ENCODE data around the gene IST1.
"Not testable (repeated sequence)": the region's sequence is repeated elsewhere in the genome, so short reads cannot be mapped to it uniquely, and the experiment has no call there.

The IST1 gene

DNA sequence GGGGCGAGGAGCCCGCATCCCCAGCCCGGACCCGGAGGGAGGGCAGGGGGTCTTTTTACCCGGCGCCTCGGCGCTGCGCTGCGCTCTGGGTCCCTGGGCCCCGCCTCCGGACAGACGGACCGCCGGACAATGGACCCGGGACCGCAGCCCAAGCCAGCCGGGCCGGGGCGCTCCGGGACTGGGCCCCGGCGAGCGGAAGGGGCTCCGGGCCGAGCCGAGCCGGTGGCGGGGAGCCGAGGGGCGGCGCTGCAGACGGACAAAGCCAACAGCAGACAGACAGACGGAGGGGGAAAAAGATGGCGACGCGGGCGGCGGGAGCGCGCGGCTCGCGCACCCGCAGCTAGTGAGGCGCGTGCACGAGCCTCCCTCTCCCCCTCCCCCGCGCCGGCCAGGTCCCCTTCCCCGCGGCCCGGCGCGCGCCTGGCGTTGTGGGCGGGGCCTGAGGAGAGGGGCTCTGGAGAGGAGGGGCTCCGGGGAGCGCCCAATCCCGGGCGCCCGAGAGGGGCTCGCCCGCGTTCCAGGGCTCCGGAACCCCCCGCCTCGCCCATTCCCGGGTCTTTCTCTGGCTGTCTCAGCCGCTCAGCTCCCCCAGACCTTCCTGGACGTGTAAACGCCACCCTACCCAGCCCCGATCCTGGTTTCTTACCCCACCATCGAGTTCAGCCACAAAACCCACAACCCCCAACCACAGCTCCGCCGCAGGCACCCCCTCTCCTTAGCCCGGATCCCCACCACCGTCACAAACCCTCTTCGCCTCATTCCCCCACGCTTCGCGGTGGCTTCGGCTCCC is 11.3 kb upstream of the IST1 start, which contains the start of gene ZNF821:
Gene ZNF821, minus strand, starts transcription at position 334 of the 790 bp plus-strand sequence. CDS start 4,236 bp downstream, outside the sequence.
- ATAC-seq (replicated peaks; ENCODE audit: extremely low read depth, poor library complexity, severe bottlenecking), result peak; percentile 55
- no peaks in the 10 kb centered on the region for H3K9me3 Mint-ChIP-seq
- peaks cover 54% of the 10 kb centered on the region for H3K4me1 Mint-ChIP-seq
- peak; percentile 70 to 74 for DNase-seq (ENCODE audit: low spot score in 2 of 2)
- H3K27me3 Mint-ChIP-seq, result no peaks in the 10 kb centered on the region
- peaks cover 20% of the 10 kb centered on the region for H3K36me3 Mint-ChIP-seq (ENCODE audit: insufficient read depth)
- H3K27ac Mint-ChIP-seq (ENCODE audit: low read depth), result peak within 1 kb of the TSS; percentile 95
- H3K4me3 Mint-ChIP-seq, result peak within 1 kb of the TSS; percentile 96

DNA sequence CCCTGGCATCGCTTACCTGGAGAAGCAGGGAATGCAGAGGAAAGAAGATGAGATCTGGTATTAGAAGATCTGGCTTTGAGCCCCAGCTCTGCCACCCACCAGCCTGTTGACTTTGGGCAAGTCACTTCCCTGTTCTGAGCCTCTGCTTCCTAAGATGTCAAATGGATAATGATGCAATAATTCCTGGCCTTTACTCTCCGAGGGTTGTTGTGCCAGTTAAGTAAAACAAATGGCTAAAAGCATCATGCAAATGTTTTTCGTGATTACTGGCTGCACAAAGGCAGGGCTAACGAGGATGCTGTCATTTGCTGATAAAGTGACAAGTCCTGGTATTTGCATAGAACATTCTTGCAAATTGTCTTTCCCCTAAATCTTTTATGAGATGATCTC is 10.1 kb upstream of the IST1 start:
- DNase-seq (ENCODE audit: low spot score in 2 of 2) (no peak), ATAC-seq (replicated peaks; ENCODE audit: extremely low read depth, poor library complexity, severe bottlenecking) (no peak)
- peak overlapping the region; percentile 96 for H3K4me3 Mint-ChIP-seq
- no peaks in the 10 kb centered on the region for H3K9me3 Mint-ChIP-seq
- no peak overlapping the region for H3K27ac Mint-ChIP-seq (ENCODE audit: low read depth)
- H3K4me1 Mint-ChIP-seq, result peaks cover 42% of the 10 kb centered on the region
- H3K36me3 Mint-ChIP-seq (ENCODE audit: insufficient read depth), result peaks cover 14% of the 10 kb centered on the region
- H3K27me3 Mint-ChIP-seq, result no peaks in the 10 kb centered on the region

DNA sequence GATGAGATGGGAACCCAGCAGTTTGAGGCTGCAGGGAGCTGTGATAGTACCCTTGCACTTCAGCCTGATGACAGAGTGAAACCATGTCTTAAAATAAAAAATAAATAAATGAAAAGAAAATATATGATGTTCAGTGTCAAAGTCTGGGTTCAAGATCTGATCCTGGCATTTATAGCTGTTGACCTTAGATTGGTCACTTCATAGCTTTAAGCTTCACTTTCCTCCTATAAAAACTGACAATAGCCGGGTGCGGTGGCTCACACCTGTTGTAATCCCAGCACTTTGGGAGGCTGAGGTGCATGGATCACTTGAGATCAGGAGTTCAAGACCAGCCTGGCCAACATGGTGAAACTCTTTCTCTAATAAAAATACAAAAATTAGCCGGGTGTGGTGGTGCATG is 6.2 kb upstream of the IST1 start:
- H3K4me1 Mint-ChIP-seq, result peaks cover 18% of the 10 kb centered on the region
- H3K27me3 Mint-ChIP-seq, result no peaks in the 10 kb centered on the region
- H3K27ac Mint-ChIP-seq (ENCODE audit: low read depth), result no peak overlapping the region

DNA sequence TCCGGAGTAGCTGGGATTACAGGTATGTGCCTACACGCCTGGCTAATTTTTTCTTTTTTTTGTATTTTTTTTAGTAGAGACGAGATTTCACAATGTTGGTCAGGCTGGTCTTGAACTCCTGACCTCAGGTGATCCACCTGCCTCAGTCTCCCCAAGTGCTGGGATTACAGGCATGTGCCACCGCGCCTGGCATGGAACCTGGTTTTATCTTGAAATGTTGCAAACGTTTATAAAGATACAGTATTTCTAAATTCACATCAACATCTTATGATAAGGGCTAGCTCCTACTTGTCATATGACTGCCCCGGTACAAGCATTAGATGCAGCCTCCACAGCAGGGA is 1.5 kb upstream of the IST1 start:
- Mint-ChIP-seq H3K27ac (ENCODE audit: low read depth) (peak overlapping the region; percentile 98), H3K4me1 (peaks cover 23% of the 10 kb centered on the region), H3K36me3 (ENCODE audit: insufficient read depth) (peaks cover 20% of the 10 kb centered on the region), H3K4me3 (peak overlapping the region; percentile 98), H3K9me3 (no peaks in the 10 kb centered on the region), H3K27me3 (no peaks in the 10 kb centered on the region)
- no peak for ATAC-seq (replicated peaks; ENCODE audit: extremely low read depth, poor library complexity, severe bottlenecking)
- DNase-seq (ENCODE audit: low spot score in 2 of 2), result no peak

More for the DNA sequence above, 6.2 kb upstream of the IST1 start:
- no peak for DNase-seq (ENCODE audit: low spot score in 2 of 2)
- no peak overlapping the region for H3K4me3 Mint-ChIP-seq
- H3K9me3 Mint-ChIP-seq, result no peaks in the 10 kb centered on the region
- H3K36me3 Mint-ChIP-seq (ENCODE audit: insufficient read depth), result peaks cover 7% of the 10 kb centered on the region
- no peak for ATAC-seq (replicated peaks; ENCODE audit: extremely low read depth, poor library complexity, severe bottlenecking)

DNA sequence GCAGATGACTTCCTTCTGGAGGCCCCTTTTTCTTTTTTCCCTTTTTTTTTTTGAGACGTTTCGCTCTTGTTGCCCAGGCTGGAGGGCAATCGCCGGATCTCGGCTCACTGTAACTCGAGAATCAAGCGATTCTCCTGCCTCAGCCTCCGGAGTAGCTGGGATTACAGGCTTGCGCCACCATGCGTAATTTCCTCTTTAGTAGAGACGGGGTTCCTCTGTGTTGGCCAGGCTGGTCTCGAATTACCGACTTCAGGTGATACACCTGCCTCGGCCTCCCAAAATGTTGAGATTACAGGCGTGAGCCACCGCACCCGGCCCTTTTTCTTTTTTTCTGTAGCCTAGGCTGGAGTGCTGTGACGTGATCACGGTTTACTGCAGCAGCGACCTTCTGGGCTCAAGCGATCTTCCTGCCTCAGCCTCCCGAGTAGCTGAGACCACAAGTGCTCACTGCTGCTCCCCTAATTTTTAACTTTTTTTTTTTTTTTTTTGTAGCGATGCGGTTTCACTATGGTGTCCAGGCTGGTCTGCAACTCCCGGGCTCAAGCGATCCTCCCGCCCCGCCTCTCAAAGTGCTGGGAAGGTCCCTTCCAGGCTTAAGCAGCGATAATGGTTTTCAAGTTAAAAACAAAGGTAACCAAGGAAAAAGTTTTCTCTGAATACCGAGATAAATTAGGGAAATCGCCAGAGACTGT is 956 bp upstream of the IST1 start:
- peak in 1 of 2 donors; percentile 11 for DNase-seq (ENCODE audit: low spot score in 2 of 2)
- no peaks in the 10 kb centered on the region for H3K27me3 Mint-ChIP-seq

DNA sequence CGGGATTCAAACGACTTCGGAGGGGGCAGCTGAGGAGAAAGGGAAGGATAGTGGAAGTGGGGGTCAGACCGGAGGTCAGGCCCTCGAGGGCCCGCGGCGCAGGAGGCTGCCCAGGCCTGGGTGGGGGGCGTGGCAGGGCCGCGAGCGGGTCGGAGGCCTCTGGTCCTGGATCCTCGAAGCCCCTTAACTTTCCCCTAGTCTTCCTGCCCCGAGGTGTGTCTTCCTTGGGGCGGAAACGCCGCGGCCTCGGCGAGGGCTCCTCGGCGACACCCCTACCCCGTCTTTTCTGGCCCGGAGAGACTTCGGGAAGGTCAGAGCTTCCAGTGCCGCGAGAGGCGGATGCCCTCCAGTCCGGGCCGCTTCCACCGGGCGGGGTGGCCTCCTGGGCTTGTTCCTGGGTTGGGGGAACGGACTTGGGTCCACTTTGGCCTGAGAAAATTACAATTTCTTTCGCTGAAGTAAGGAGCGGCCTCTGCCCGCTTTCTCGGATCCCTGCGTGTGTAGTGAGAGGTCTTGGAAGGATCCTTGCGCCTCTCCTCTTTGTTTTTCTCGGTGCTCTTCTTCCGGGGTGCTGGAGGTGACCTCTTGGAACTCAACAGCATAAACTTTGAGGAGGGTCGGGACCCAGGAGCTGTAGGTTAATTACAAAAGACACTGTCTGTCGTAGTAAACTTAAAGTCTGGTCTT is 491 bp downstream of the IST1 start:
- ATAC-seq (replicated peaks; ENCODE audit: extremely low read depth, poor library complexity, severe bottlenecking) (peak; percentile 8), DNase-seq (ENCODE audit: low spot score in 2 of 2) (peak in 1 of 2 donors; percentile 18)
- H3K27me3 Mint-ChIP-seq, result no peaks in the 10 kb centered on the region
- H3K4me3 Mint-ChIP-seq, result peak overlapping the region; percentile 98
- H3K4me1 Mint-ChIP-seq, result peaks cover 32% of the 10 kb centered on the region
- peak overlapping the region; percentile 98 for H3K27ac Mint-ChIP-seq (ENCODE audit: low read depth)
- H3K36me3 Mint-ChIP-seq (ENCODE audit: insufficient read depth), result peaks cover 25% of the 10 kb centered on the region
- H3K9me3 Mint-ChIP-seq, result no peaks in the 10 kb centered on the region

More for the DNA sequence above, 956 bp upstream of the IST1 start:
- peaks cover 20% of the 10 kb centered on the region for H3K36me3 Mint-ChIP-seq (ENCODE audit: insufficient read depth)
- H3K4me1 Mint-ChIP-seq, result peaks cover 23% of the 10 kb centered on the region
- peak; percentile 22 for ATAC-seq (replicated peaks; ENCODE audit: extremely low read depth, poor library complexity, severe bottlenecking)
- H3K27ac Mint-ChIP-seq (ENCODE audit: low read depth), result peak overlapping the region; percentile 98
- H3K9me3 Mint-ChIP-seq, result no peaks in the 10 kb centered on the region
- peak overlapping the region; percentile 98 for H3K4me3 Mint-ChIP-seq

DNA sequence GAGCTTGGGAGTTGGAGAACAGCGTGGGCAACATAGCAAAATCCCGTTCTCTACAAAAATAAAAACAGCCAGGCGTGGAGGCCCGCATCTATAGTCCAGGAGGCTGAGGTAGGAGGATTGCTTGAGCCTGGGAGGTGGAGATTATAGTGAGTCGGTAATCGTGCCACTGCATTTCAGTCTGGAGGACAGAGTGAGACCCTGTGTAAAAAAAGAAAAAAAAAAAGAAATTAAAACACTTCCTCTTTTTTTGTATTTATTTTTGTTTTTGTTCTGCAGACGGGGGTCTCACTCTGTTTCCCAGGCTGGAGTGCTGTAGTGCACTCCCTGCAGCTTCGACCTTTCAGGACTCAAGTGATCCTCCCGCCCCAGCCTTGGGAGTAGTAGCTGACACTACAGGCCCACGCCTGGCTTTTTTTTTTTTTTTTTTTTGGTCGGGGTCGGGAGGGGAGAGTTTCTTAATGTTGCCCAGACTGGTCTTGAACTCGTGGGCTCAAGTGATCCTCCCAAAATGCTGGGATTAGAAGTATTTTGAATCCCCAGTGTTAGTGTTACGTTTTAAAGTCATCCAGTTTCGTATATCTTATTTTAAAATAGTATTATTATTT is 1.5 kb downstream of the IST1 start:
- H3K36me3 Mint-ChIP-seq (ENCODE audit: insufficient read depth), result peaks cover 26% of the 10 kb centered on the region

DNA sequence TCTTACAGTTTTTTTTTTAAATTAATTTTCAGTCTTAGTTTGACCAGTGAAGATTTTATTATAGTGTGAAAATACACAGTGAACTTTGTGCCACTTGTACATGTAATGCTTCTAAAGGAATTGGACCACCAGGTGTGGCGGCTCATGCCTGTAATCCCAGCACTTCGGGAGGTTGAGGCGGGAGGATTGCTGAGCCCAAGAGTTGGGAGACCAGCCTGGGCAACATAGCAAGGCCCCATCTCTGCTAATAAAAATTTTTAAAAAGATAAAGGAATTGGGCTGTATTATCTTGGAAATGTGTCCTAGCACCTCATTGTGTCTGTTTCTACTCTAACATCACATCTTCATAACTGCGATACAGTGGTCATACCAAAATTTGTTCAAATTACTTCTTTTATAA is 3.8 kb downstream of the IST1 start:
- DNase-seq (ENCODE audit: low spot score in 2 of 2) (no peak), ATAC-seq (replicated peaks; ENCODE audit: extremely low read depth, poor library complexity, severe bottlenecking) (no peak)
- no peaks in the 10 kb centered on the region for H3K9me3 Mint-ChIP-seq
- H3K27me3 Mint-ChIP-seq, result no peaks in the 10 kb centered on the region
- H3K36me3 Mint-ChIP-seq (ENCODE audit: insufficient read depth), result peaks cover 26% of the 10 kb centered on the region
- peak overlapping the region; percentile 63 for H3K4me3 Mint-ChIP-seq
- H3K27ac Mint-ChIP-seq (ENCODE audit: low read depth), result peak overlapping the region; percentile 83
- peaks cover 51% of the 10 kb centered on the region for H3K4me1 Mint-ChIP-seq

More for the DNA sequence above, 1.5 kb downstream of the IST1 start:
- H3K9me3 Mint-ChIP-seq, result no peaks in the 10 kb centered on the region
- H3K27me3 Mint-ChIP-seq, result no peaks in the 10 kb centered on the region
- H3K4me3 Mint-ChIP-seq, result peak overlapping the region; percentile 98
- peaks cover 39% of the 10 kb centered on the region for H3K4me1 Mint-ChIP-seq
- peak overlapping the region; percentile 98 for H3K27ac Mint-ChIP-seq (ENCODE audit: low read depth)
- DNase-seq (ENCODE audit: low spot score in 2 of 2) (no peak), ATAC-seq (replicated peaks; ENCODE audit: extremely low read depth, poor library complexity, severe bottlenecking) (no peak)

DNA sequence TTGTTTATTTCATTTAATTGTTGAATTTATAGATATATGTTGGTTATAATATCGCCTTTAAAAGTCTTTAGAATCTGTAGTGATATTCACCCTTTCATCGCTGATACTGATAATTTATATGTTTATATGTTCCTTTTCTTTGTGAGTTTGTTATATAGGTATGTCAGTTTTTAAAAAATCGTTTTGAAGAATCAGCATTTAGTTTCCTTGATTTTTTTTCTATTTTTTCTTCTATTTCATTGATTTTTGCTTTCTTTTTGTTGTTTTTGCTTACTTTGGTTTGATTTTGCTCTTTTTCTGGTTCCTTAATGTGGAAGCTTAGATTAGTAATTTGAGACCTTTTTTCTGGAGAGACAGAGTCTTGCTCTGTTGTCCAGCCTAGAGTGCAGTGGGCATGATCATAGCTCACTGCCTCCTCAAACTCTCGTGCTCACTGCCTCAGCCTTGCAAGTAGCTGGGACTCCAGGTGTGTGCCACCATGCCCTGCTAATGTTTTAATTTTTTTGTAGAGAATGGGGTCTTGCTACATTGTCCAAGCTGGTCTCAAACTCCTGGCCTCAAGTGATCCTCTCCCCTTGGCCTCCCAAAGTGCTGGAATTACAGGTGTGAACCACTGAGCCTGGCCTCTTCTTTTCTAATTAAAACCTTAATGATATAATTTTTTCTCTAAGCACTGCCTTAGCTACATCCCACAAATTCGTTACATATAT is 7.5 kb downstream of the IST1 start:
- no peak for ATAC-seq (replicated peaks; ENCODE audit: extremely low read depth, poor library complexity, severe bottlenecking)
- Mint-ChIP-seq H3K4me1 (peaks cover 64% of the 10 kb centered on the region), H3K27ac (ENCODE audit: low read depth) (peak overlapping the region; percentile 69)

DNA sequence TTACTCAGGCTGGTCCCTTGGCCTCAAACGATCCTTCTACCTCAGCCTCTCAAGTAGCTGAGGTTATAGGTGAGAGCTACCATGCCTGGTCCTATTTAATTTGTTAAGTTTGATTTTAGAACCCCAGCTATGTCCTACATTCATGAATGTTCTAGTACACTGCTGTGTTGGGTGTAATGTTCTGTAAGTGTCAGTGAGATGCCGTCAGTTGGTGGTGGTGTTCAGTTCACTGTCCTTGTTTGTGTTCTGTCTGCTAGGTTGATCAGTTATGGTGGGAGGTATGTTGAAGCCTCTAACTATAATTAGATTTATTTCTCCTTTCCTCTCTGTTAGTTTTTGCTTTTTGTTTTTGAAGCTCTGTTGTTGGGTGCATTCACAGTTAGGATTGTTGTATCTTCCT is 8.3 kb downstream of the IST1 start:
- no peaks in the 10 kb centered on the region for H3K27me3 Mint-ChIP-seq
- peak overlapping the region; percentile 16 for H3K4me3 Mint-ChIP-seq
- H3K4me1 Mint-ChIP-seq, result peaks cover 71% of the 10 kb centered on the region
- no peaks in the 10 kb centered on the region for H3K9me3 Mint-ChIP-seq
- no peak for DNase-seq (ENCODE audit: low spot score in 2 of 2)
- H3K36me3 Mint-ChIP-seq (ENCODE audit: insufficient read depth), result peaks cover 24% of the 10 kb centered on the region
- peak overlapping the region; percentile 69 for H3K27ac Mint-ChIP-seq (ENCODE audit: low read depth)
- no peak for ATAC-seq (replicated peaks; ENCODE audit: extremely low read depth, poor library complexity, severe bottlenecking)

More for the DNA sequence above, 7.5 kb downstream of the IST1 start:
- no peak for DNase-seq (ENCODE audit: low spot score in 2 of 2)
- peaks cover 20% of the 10 kb centered on the region for H3K36me3 Mint-ChIP-seq (ENCODE audit: insufficient read depth)
- H3K9me3 Mint-ChIP-seq, result no peaks in the 10 kb centered on the region
- peak overlapping the region; percentile 18 for H3K4me3 Mint-ChIP-seq
- no peaks in the 10 kb centered on the region for H3K27me3 Mint-ChIP-seq

DNA sequence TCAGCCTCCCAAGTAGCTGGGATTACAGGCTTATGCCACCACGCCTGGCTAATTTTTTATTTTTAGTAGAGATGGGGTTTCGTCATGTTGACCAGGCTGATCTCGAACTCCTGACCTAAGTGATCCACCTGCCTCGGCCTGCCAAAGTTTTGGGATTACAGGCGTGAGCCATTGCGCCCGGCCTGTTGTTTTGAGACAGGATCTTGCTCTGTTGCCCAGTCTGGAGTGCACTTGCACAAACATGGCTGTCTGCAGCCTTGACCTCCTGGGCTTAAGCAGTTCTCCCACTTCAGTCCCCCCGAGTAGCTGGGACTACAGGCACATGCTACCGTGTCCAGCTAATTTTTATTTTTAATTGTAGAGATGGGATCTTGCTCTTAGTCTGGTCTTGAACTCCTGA is 8.9 kb downstream of the IST1 start:
- ATAC-seq (replicated peaks; ENCODE audit: extremely low read depth, poor library complexity, severe bottlenecking), result no peak
- Mint-ChIP-seq H3K4me3 (peak overlapping the region; percentile 16), H3K4me1 (peaks cover 77% of the 10 kb centered on the region), H3K9me3 (no peaks in the 10 kb centered on the region), H3K27ac (ENCODE audit: low read depth) (peak overlapping the region; percentile 69), H3K36me3 (ENCODE audit: insufficient read depth) (peaks cover 26% of the 10 kb centered on the region), H3K27me3 (no peaks in the 10 kb centered on the region)
- DNase-seq (ENCODE audit: low spot score in 2 of 2), result no peak

DNA sequence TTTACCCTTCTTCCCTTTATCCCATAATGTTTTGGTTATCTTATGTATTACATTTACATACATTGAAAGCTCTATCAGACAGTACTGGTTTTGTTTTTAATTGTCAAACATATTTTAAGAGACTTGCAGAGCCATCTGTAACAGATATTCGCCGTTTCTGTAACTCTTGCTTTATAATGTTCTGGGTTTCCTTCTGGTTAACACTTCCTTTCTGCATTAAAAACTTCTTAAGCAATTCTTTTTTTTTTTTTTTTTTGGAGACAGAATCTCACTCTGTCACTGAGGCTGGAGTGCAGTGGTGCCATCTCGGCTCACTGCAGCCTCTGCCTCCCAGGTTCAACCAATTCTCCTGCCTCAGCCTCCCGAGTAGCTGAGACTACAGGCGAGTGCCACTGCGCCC is 10.4 kb downstream of the IST1 start:
- H3K4me1 Mint-ChIP-seq, result peaks cover 78% of the 10 kb centered on the region
- H3K27me3 Mint-ChIP-seq; DNase-seq (ENCODE audit: low spot score in 2 of 2); H3K9me3 Mint-ChIP-seq: not testable (repeated sequence)
- H3K36me3 Mint-ChIP-seq (ENCODE audit: insufficient read depth), result peaks cover 24% of the 10 kb centered on the region
- peak overlapping the region; percentile 92 for H3K27ac Mint-ChIP-seq (ENCODE audit: low read depth)
- ATAC-seq (replicated peaks; ENCODE audit: extremely low read depth, poor library complexity, severe bottlenecking), result peak; percentile 43
- H3K4me3 Mint-ChIP-seq, result peak overlapping the region; percentile 63
